ENCODE results near the gene VCL.

VCL gene

DNA sequence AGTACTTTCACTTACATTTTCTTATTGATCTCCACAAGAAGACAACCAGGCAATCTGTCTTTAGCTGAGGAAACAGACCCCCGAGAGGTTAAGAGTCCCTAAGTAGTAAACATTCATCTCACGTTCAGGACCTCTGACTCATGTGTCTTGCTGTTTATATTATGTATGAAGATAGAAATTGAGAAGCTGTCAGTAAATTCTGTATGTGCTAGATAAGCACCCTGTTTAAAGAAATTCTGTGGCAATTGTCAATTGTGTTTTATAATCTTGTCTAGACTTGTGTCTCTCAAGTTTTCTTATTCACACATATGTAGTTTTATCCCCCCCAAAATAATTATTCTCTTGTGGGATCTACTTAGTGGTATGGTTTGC, 167.6 kb downstream of the VCL start:
- no peak for TF ChIP-seq TAF1 (IDR thresholded peaks at IDR 0.05; ENCODE audit: low read depth)
- no peak for TF ChIP-seq CEBPB (IDR thresholded peaks at IDR 0.05)
- TF ChIP-seq, protein P1, sequence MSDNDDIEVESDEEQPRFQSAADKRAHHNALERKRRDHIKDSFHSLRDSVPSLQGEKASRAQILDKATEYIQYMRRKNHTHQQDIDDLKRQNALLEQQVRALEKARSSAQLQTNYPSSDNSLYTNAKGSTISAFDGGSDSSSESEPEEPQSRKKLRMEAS (IDR thresholded peaks at IDR 0.05), result no peak
- TF ChIP-seq, protein P2, sequence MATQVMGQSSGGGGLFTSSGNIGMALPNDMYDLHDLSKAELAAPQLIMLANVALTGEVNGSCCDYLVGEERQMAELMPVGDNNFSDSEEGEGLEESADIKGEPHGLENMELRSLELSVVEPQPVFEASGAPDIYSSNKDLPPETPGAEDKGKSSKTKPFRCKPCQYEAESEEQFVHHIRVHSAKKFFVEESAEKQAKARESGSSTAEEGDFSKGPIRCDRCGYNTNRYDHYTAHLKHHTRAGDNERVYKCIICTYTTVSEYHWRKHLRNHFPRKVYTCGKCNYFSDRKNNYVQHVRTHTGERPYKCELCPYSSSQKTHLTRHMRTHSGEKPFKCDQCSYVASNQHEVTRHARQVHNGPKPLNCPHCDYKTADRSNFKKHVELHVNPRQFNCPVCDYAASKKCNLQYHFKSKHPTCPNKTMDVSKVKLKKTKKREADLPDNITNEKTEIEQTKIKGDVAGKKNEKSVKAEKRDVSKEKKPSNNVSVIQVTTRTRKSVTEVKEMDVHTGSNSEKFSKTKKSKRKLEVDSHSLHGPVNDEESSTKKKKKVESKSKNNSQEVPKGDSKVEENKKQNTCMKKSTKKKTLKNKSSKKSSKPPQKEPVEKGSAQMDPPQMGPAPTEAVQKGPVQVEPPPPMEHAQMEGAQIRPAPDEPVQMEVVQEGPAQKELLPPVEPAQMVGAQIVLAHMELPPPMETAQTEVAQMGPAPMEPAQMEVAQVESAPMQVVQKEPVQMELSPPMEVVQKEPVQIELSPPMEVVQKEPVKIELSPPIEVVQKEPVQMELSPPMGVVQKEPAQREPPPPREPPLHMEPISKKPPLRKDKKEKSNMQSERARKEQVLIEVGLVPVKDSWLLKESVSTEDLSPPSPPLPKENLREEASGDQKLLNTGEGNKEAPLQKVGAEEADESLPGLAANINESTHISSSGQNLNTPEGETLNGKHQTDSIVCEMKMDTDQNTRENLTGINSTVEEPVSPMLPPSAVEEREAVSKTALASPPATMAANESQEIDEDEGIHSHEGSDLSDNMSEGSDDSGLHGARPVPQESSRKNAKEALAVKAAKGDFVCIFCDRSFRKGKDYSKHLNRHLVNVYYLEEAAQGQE (IDR thresholded peaks at IDR 0.05; ENCODE audit: low read depth), result no peak
- no peak for TF ChIP-seq TEAD4 (IDR thresholded peaks at IDR 0.05)
- TF ChIP-seq EGR1 (IDR thresholded peaks at IDR 0.05), result no peak
- TF ChIP-seq FOXM1 (IDR thresholded peaks at IDR 0.05; ENCODE audit: borderline replicate concordance, low read depth), result no peak
- no peak for TF ChIP-seq YY1 (IDR thresholded peaks at IDR 0.05; ENCODE audit: low read depth)
- TF ChIP-seq EP300 (IDR thresholded peaks at IDR 0.05; ENCODE audit: borderline replicate concordance), result no peak
- TF ChIP-seq, protein P3, sequence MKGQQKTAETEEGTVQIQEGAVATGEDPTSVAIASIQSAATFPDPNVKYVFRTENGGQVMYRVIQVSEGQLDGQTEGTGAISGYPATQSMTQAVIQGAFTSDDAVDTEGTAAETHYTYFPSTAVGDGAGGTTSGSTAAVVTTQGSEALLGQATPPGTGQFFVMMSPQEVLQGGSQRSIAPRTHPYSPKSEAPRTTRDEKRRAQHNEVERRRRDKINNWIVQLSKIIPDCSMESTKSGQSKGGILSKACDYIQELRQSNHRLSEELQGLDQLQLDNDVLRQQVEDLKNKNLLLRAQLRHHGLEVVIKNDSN (IDR thresholded peaks at IDR 0.05), result no peak
- TF ChIP-seq CREB1 (IDR thresholded peaks at IDR 0.05; ENCODE audit: low read depth), result no peak

DNA sequence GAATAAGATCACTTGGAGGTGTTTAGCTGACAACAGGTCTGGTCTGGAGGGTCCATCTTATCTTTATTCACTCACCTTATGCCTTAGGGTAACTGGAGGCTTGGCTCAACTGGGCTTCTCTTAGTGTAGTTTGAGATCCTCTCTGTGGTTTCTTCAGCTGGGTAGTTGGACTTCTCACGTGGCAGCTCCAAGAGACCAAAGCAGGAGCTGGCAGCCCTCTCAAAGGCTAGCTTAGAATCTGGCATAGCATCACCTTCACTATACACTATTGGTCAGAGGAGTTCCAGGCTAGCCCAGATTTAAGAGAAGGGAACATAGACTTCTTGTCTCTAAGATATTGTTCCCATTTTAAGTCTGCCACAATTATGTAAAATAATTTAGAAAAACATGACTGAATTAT, 169.5 kb downstream of the VCL start:
- TF ChIP-seq TEAD4 (IDR thresholded peaks at IDR 0.05) (no peak), ZBTB7A (IDR thresholded peaks at IDR 0.05; ENCODE audit: low read depth) (no peak), YY1 (IDR thresholded peaks at IDR 0.05; ENCODE audit: low read depth) (no peak), TAF1 (IDR thresholded peaks at IDR 0.05; ENCODE audit: low read depth) (no peak), FOXM1 (IDR thresholded peaks at IDR 0.05; ENCODE audit: borderline replicate concordance, low read depth) (no peak), EP300 (IDR thresholded peaks at IDR 0.05; ENCODE audit: borderline replicate concordance) (no peak)
- TF ChIP-seq, protein P2 (IDR thresholded peaks at IDR 0.05; ENCODE audit: low read depth), result no peak
- TF ChIP-seq, protein P3 (IDR thresholded peaks at IDR 0.05), result no peak
- TF ChIP-seq, protein P1 (IDR thresholded peaks at IDR 0.05), result no peak
